Measurements from ENCODE around the gene NF1.

The NF1 gene

GRCh38 chr17:31072186-31072585 lies 22.6 kb upstream of the NF1 start:
- Histone ChIP-seq H3K27me3 (ENCODE audit: low read depth, low read length) (no peaks in the 10 kb centered on the region), H3K4me1 (ENCODE audit: low read length) (no peaks in the 10 kb centered on the region), H3K36me3 (replicated peaks; ENCODE audit: low read depth, low read length) (no peaks in the 10 kb centered on the region), H4K20me1 (ENCODE audit: insufficient read depth, low read length) (no peaks in the 10 kb centered on the region), H3K4me3 (ENCODE audit: low read length) (no peak overlapping the region), H3K79me2 (ENCODE audit: low read length) (no peaks in the 10 kb centered on the region), H3K27ac (ENCODE audit: low read length) (no peak overlapping the region), H3K9me3 (ENCODE audit: insufficient read depth, low read length) (no peaks in the 10 kb centered on the region), H3K4me2 (ENCODE audit: low read length) (no peak overlapping the region), H3K9ac (ENCODE audit: low read length) (no peak overlapping the region), H2AFZ (ENCODE audit: low read depth, low read length) (no peak overlapping the region)
- TF ChIP-seq EZH2phosphoT487 (IDR thresholded peaks at IDR 0.05; ENCODE audit: low read depth) (no peak), CTCF (IDR thresholded peaks at IDR 0.05; ENCODE audit: low read depth, low read length) (no peak)

GRCh38 chr17:31073411-31073810 lies 21.4 kb upstream of the NF1 start:
- TF ChIP-seq CTCF (IDR thresholded peaks at IDR 0.05; ENCODE audit: low read depth, low read length) = no peak
- no peak for TF ChIP-seq EZH2phosphoT487 (IDR thresholded peaks at IDR 0.05; ENCODE audit: low read depth)
- no peak overlapping the region for H3K9ac ChIP-seq (ENCODE audit: low read length)
- no peaks in the 10 kb centered on the region for H3K9me3 ChIP-seq (ENCODE audit: insufficient read depth, low read length)
- no peak overlapping the region for H3K27ac ChIP-seq (ENCODE audit: low read length)
- H3K79me2 ChIP-seq (ENCODE audit: low read length) = no peaks in the 10 kb centered on the region
- no peak overlapping the region for H3K4me3 ChIP-seq (ENCODE audit: low read length)
- H3K36me3 ChIP-seq (replicated peaks; ENCODE audit: low read depth, low read length) = no peaks in the 10 kb centered on the region
- H3K4me2 ChIP-seq (ENCODE audit: low read length) = no peak overlapping the region
- H2AFZ ChIP-seq (ENCODE audit: low read depth, low read length) = no peak overlapping the region
- no peaks in the 10 kb centered on the region for H3K27me3 ChIP-seq (ENCODE audit: low read depth, low read length)
- no peaks in the 10 kb centered on the region for H3K4me1 ChIP-seq (ENCODE audit: low read length)
- no peaks in the 10 kb centered on the region for H4K20me1 ChIP-seq (ENCODE audit: insufficient read depth, low read length)

GRCh38 chr17:31074772-31075555 lies 19.8 kb upstream of the NF1 start:
- H3K79me2 ChIP-seq (ENCODE audit: low read length) = no peaks in the 10 kb centered on the region
- H3K4me2 ChIP-seq (ENCODE audit: low read length) = no peak overlapping the region
- TF ChIP-seq CTCF (IDR thresholded peaks at IDR 0.05; ENCODE audit: low read depth, low read length) = no peak
- no peak for TF ChIP-seq EZH2phosphoT487 (IDR thresholded peaks at IDR 0.05; ENCODE audit: low read depth)
- H3K4me3 ChIP-seq (ENCODE audit: low read length) = no peak overlapping the region
- H3K9ac ChIP-seq (ENCODE audit: low read length) = no peak overlapping the region
- H3K27me3 ChIP-seq (ENCODE audit: low read depth, low read length) = no peaks in the 10 kb centered on the region
- no peaks in the 10 kb centered on the region for H3K36me3 ChIP-seq (replicated peaks; ENCODE audit: low read depth, low read length)
- H2AFZ ChIP-seq (ENCODE audit: low read depth, low read length) = no peak overlapping the region
- H3K27ac ChIP-seq (ENCODE audit: low read length) = no peak overlapping the region
- no peaks in the 10 kb centered on the region for H4K20me1 ChIP-seq (ENCODE audit: insufficient read depth, low read length)
- H3K9me3 ChIP-seq (ENCODE audit: insufficient read depth, low read length) = no peaks in the 10 kb centered on the region
- H3K4me1 ChIP-seq (ENCODE audit: low read length) = no peaks in the 10 kb centered on the region

- no peak overlapping the region for H3K4me3 ChIP-seq (ENCODE audit: low read length)
- no peaks in the 10 kb centered on the region for H3K4me1 ChIP-seq (ENCODE audit: low read length)
- H4K20me1 ChIP-seq (ENCODE audit: insufficient read depth, low read length) = no peaks in the 10 kb centered on the region
- no peaks in the 10 kb centered on the region for H3K9me3 ChIP-seq (ENCODE audit: insufficient read depth, low read length)
- H2AFZ ChIP-seq (ENCODE audit: low read depth, low read length) = no peak overlapping the region
- no peak overlapping the region for H3K4me2 ChIP-seq (ENCODE audit: low read length)
- TF ChIP-seq CTCF (IDR thresholded peaks at IDR 0.05; ENCODE audit: low read depth, low read length) = no peak
- TF ChIP-seq EZH2phosphoT487 (IDR thresholded peaks at IDR 0.05; ENCODE audit: low read depth) = no peak
- H3K79me2 ChIP-seq (ENCODE audit: low read length) = no peaks in the 10 kb centered on the region
- H3K36me3 ChIP-seq (replicated peaks; ENCODE audit: low read depth, low read length) = no peaks in the 10 kb centered on the region
- H3K27me3 ChIP-seq (ENCODE audit: low read depth, low read length) = no peaks in the 10 kb centered on the region
- no peak overlapping the region for H3K9ac ChIP-seq (ENCODE audit: low read length)
- no peak overlapping the region for H3K27ac ChIP-seq (ENCODE audit: low read length)
Measured at GRCh38 chr17:31078290-31078689, 16.5 kb upstream of the NF1 start.

All from OCI-LY3 (cell line).